Esophagus squamous epithelium (tissue), 4 donors: ENCODE measurements around the gene SCIN.

Experiments used
- POLR2A ChIP-seq, 4 donors: fragments of 450-650 bp; IDR thresholded peaks; one replicate each; pipeline ENCODE4 v1.6.1; 2017; ENCODE audit warnings: antibody characterized with exemption in 4 of 4, mild to moderate bottlenecking in 4 of 4, moderate library complexity in 3 of 4
- TF ChIP-seq, protein P1 (sequence below), 6 experiments: fragments of 450-650 bp in 4 of 6; fragments of 200-600 bp in 2 of 6; sonication (generic) in 2 of 6; IDR thresholded peaks; one replicate each; pipeline ENCODE4 v1.5.1; 2016 to 2019; ENCODE audit warnings: antibody characterized with exemption in 6 of 6, mild to moderate bottlenecking in 4 of 6, moderate library complexity in 4 of 6

DNA sequence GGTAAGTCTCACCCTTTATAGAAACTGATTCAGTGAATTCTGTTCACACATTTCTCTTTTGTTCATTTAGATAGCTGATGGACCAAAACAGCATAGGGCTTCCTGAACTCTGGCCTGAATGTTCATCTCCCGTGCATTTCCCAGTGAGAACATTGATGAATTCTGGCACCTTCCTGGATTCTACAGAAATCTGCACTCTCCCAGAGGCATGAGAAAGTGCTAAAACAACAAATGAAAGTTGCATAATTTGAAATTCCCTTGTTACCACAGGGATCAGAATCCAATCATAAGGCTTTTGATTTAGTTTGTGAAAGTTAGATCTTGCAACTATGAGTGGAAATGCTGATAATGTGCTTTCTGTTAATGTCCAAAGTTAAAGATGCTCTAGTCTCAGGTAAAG, 29.7 kb upstream of the SCIN start:
- no peak for TF ChIP-seq POLR2A (IDR thresholded peaks at IDR 0.05)
- TF ChIP-seq, protein P1, sequence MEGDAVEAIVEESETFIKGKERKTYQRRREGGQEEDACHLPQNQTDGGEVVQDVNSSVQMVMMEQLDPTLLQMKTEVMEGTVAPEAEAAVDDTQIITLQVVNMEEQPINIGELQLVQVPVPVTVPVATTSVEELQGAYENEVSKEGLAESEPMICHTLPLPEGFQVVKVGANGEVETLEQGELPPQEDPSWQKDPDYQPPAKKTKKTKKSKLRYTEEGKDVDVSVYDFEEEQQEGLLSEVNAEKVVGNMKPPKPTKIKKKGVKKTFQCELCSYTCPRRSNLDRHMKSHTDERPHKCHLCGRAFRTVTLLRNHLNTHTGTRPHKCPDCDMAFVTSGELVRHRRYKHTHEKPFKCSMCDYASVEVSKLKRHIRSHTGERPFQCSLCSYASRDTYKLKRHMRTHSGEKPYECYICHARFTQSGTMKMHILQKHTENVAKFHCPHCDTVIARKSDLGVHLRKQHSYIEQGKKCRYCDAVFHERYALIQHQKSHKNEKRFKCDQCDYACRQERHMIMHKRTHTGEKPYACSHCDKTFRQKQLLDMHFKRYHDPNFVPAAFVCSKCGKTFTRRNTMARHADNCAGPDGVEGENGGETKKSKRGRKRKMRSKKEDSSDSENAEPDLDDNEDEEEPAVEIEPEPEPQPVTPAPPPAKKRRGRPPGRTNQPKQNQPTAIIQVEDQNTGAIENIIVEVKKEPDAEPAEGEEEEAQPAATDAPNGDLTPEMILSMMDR (IDR thresholded peaks at IDR 0.05), result no peak
